Panc1 (cell line): Measurements from ENCODE around the gene PBRM1.

Source experiments
- POLR2AphosphoS5 ChIP-seq: IDR thresholded peaks from 2 replicates; pipeline ENCODE4 v1.6.1; 2012; ENCODE audit warnings: mild to moderate bottlenecking, low read depth, low read length, moderate library complexity
- TCF7L2 ChIP-seq: IDR thresholded peaks from 2 replicates; pipeline ENCODE4 v1.6.1; 2011; ENCODE audit warnings: mild to moderate bottlenecking, low read depth, low read length, inconsistent platforms
- TF ChIP-seq, protein P1 (sequence below): fragments of 450-650 bp; IDR thresholded peaks from 2 replicates; pipeline ENCODE4 v1.5.1; 2017; ENCODE audit warnings: mild to moderate bottlenecking
- TF ChIP-seq, protein P2 (sequence below), 2 experiments: IDR thresholded peaks; 2 replicates each; pipeline ENCODE4 v1.6.1; 2011 to 2012; ENCODE audit warnings: low read depth in 2 of 2, control low read depth in 1 of 2, low read length in 1 of 2, mild to moderate bottlenecking in 1 of 2, moderate library complexity in 1 of 2; ENCODE audit not compliant: insufficient read depth in 1 of 2

DNA sequence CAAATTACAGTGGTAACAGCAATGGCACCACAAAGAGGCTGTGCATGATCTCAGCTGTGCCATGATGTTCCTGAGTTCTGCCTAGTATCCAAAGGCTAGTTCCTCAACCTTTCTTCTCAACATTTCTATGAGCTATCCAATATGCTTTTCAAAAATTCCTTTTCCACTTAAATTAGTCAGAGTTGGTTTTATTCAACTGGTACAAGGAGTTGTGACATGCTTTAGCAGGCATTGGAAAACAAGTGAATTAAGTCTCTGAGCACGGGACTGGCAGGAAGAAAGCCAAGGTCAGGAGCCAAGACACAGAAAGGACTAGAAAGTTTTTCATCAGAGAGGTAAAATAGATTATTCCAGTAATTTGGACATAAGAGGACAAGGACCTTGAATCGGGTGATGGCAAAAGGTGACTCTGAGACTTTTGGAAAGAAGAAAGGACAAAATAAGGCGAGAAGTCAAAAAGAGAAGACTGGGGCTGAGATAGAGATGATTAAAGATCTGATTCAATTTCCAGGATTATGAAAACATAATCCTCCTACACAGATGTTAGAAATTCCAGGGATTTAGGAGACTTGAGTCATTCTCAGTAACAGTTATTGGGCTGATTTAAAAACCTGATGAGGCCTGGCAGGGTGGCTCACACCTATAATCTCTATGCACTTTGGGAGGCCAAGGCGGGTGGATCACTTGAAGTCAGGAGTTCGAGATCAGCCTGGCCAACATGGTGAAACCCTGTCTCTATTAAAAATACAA lies 36.1 kb downstream of the PBRM1 start:
- TF ChIP-seq, protein P1, sequence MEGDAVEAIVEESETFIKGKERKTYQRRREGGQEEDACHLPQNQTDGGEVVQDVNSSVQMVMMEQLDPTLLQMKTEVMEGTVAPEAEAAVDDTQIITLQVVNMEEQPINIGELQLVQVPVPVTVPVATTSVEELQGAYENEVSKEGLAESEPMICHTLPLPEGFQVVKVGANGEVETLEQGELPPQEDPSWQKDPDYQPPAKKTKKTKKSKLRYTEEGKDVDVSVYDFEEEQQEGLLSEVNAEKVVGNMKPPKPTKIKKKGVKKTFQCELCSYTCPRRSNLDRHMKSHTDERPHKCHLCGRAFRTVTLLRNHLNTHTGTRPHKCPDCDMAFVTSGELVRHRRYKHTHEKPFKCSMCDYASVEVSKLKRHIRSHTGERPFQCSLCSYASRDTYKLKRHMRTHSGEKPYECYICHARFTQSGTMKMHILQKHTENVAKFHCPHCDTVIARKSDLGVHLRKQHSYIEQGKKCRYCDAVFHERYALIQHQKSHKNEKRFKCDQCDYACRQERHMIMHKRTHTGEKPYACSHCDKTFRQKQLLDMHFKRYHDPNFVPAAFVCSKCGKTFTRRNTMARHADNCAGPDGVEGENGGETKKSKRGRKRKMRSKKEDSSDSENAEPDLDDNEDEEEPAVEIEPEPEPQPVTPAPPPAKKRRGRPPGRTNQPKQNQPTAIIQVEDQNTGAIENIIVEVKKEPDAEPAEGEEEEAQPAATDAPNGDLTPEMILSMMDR, result no peak
- TF ChIP-seq TCF7L2, result no peak
- TF ChIP-seq POLR2AphosphoS5, result no peak
- TF ChIP-seq, protein P2, sequence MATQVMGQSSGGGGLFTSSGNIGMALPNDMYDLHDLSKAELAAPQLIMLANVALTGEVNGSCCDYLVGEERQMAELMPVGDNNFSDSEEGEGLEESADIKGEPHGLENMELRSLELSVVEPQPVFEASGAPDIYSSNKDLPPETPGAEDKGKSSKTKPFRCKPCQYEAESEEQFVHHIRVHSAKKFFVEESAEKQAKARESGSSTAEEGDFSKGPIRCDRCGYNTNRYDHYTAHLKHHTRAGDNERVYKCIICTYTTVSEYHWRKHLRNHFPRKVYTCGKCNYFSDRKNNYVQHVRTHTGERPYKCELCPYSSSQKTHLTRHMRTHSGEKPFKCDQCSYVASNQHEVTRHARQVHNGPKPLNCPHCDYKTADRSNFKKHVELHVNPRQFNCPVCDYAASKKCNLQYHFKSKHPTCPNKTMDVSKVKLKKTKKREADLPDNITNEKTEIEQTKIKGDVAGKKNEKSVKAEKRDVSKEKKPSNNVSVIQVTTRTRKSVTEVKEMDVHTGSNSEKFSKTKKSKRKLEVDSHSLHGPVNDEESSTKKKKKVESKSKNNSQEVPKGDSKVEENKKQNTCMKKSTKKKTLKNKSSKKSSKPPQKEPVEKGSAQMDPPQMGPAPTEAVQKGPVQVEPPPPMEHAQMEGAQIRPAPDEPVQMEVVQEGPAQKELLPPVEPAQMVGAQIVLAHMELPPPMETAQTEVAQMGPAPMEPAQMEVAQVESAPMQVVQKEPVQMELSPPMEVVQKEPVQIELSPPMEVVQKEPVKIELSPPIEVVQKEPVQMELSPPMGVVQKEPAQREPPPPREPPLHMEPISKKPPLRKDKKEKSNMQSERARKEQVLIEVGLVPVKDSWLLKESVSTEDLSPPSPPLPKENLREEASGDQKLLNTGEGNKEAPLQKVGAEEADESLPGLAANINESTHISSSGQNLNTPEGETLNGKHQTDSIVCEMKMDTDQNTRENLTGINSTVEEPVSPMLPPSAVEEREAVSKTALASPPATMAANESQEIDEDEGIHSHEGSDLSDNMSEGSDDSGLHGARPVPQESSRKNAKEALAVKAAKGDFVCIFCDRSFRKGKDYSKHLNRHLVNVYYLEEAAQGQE (IDR thresholded peaks at IDR 0.05; ENCODE audit: insufficient read depth in 1 of 2, low read depth in 2 of 2, low read length in 1 of 2), result no peak
